ENCODE measurements around the gene ADORA3. TPM values are rescaled to one million over a fixed set of nuclear protein-coding genes. Genes with fewer than 3 reads are reported as not detected.

Gene ADORA3
- total and polyA plus RNA-seq, 2 of the 8 experiments (the other 6 are each of a cell fraction or from before 2014, with no cell fraction given): 0.03 TPM; not detected in 1

DNA sequence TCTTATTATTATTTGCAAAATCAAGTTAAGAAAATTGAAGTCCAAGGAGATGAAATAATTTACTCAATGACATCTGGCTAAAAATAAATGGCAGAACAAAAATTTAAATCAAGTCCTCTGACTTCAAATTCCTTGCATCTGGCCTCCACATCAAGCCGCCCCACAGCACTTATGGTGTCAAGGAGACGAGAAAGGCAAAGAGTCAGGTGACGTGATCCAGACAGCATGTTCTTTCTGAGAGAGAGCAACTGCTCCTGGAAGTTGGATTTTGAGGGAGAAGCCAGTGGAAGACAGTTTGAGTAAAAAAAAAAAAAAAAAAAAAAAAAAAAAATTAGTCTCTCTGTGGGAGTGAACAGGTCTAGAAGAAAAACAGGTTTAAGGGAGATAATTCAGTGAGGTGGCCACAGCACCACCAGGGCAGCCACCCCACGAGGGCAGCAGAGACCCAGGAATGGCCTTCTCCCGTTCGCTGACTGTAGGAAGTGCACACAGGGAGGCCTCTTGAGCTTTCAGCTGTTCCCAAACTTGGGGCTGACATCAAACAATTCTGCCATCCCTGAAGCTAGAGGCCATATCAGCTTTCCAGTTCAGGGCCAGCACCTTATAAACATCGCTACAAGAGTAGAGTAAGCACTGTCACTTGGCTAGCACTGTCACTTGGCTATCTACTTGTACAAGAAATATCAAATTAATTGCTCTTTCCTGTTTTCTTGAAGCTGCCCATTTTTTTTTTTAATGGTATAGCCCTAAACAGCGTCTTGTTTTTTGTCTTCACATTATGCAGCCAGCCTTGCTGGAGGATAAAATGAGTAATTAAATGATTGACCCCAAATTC is 21.8 kb downstream of the ADORA3 start (continued):
- TF ChIP-seq TEAD4 (IDR thresholded peaks at IDR 0.05; ENCODE audit: low read depth, low read length): no peak

Data from H1 (cell line).